WTC11 (cell line): Measurements from ENCODE around the gene ELFN2. TPM values are rescaled to one million over a fixed set of nuclear protein-coding genes. Genes with fewer than 3 reads are reported as not detected.

Experiments
- ATAC-seq: fragments of 200-7000 bp; cut with Tn5 transposase; 2 replicates; pipeline ENCODE4 v1.10.0; 2021; ENCODE audit warnings: mild to moderate bottlenecking, moderate library complexity
- CTCF ChIA-PET: fragments of 300-600 bp; sonication (Branson Sonifier 250); formaldehyde crosslinking; loops from one replicate; lab custom pipeline; 2021; ENCODE audit warnings: antibody characterized with exemption; lab: Charles Lee
- POLR2A ChIA-PET: fragments of 350-600 bp; sonication (Branson Sonifier 250); formaldehyde crosslinking; loops from one replicate; lab custom pipeline; 2021; ENCODE audit warnings: antibody characterized with exemption; lab: Charles Lee
- DNase-seq: peaks from one replicate; pipeline ENCODE4 v3.0.0; 2021; ENCODE audit warnings: low spot score
- H3K27ac Mint-ChIP-seq: 2 replicates; pipeline ENCODE4 v1.8.0; 2021; ENCODE audit warnings: mixed read lengths
- H3K27me3 Mint-ChIP-seq: 2 replicates; pipeline ENCODE4 v1.8.0; 2021; ENCODE audit warnings: low read depth, mild to moderate bottlenecking, moderate library complexity, mixed read lengths
- H3K36me3 Mint-ChIP-seq: 2 replicates; pipeline ENCODE4 v1.8.0; 2021; ENCODE audit warnings: mixed read lengths
- H3K4me1 Mint-ChIP-seq: 2 replicates; pipeline ENCODE4 v1.8.0; 2022; ENCODE audit warnings: mixed read lengths
- H3K4me3 Mint-ChIP-seq: 2 replicates; pipeline ENCODE4 v1.8.0; 2021; ENCODE audit warnings: mild to moderate bottlenecking, moderate library complexity, mixed read lengths
- H3K9me3 Mint-ChIP-seq: 2 replicates; pipeline ENCODE4 v1.8.0; 2021; ENCODE audit warnings: mixed read lengths
- CBFB ChIP-seq: sonication (generic); formaldehyde crosslinking; IDR thresholded peaks from 2 replicates; pipeline ENCODE4 v1.8.1; 2022; ENCODE audit warnings: mild to moderate bottlenecking, low read depth, missing genetic modification reagents
- CTCF ChIP-seq: fragments of 200-600 bp; IDR thresholded peaks from 2 replicates; pipeline ENCODE4 v1.8.0; 2022; ENCODE audit warnings: antibody characterized with exemption
- E2F1 ChIP-seq: sonication (generic); formaldehyde crosslinking; IDR thresholded peaks from 2 replicates; pipeline ENCODE4 v1.8.0; 2022; ENCODE audit warnings: mild to moderate bottlenecking, missing genetic modification reagents
- IRF1 ChIP-seq: sonication (generic); formaldehyde crosslinking; IDR thresholded peaks from 2 replicates; pipeline ENCODE4 v1.8.0; 2023; ENCODE audit warnings: missing genetic modification reagents
- KAT7 ChIP-seq: sonication (generic); formaldehyde crosslinking; IDR thresholded peaks from 2 replicates; pipeline ENCODE4 v1.8.1; 2023; ENCODE audit warnings: missing genetic modification reagents, mild to moderate bottlenecking, borderline replicate concordance
- MAX ChIP-seq: sonication (generic); formaldehyde crosslinking; IDR thresholded peaks from 2 replicates; pipeline ENCODE4 v1.8.0; 2022; ENCODE audit warnings: mild to moderate bottlenecking, missing genetic modification reagents
- MYBL2 ChIP-seq: sonication (generic); formaldehyde crosslinking; IDR thresholded peaks from 2 replicates; pipeline ENCODE4 v1.8.1; 2023; ENCODE audit warnings: mild to moderate bottlenecking, moderate library complexity, missing genetic modification reagents
- SMAD3 ChIP-seq: sonication (generic); formaldehyde crosslinking; IDR thresholded peaks from 2 replicates; pipeline ENCODE4 v1.8.0; 2022; ENCODE audit warnings: missing genetic modification reagents, mild to moderate bottlenecking, borderline replicate concordance
- SOX15 ChIP-seq: fragments of 250-450 bp; sonication (Bioruptor Pico); IDR thresholded peaks from 2 replicates; pipeline ENCODE4 v1.9.0; 2021; ENCODE audit warnings: mild to moderate bottlenecking
- TP53 ChIP-seq: sonication (generic); formaldehyde crosslinking; IDR thresholded peaks from 2 replicates; pipeline ENCODE4 v1.8.1; 2023; ENCODE audit warnings: mild to moderate bottlenecking, missing genetic modification reagents
- ZBTB43 ChIP-seq: sonication (generic); formaldehyde crosslinking; IDR thresholded peaks from 2 replicates; pipeline ENCODE4 v1.8.1; 2023; ENCODE audit warnings: mild to moderate bottlenecking, missing genetic modification reagents
- ZNF138 ChIP-seq: sonication (generic); formaldehyde crosslinking; conservative IDR thresholded peaks from 2 replicates; pipeline ENCODE4 v1.8.1; 2022; ENCODE audit warnings: mild to moderate bottlenecking, moderate library complexity, missing genetic modification reagents
- ZNF263 ChIP-seq: sonication (generic); formaldehyde crosslinking; IDR thresholded peaks from 2 replicates; pipeline ENCODE4 v1.8.1; 2022; ENCODE audit warnings: low read depth, mild to moderate bottlenecking, moderate library complexity, missing genetic modification reagents
- ZNF396 ChIP-seq: fragments of 250-450 bp; sonication (Bioruptor Pico); IDR thresholded peaks from 2 replicates; pipeline ENCODE4 v1.8.0; 2021; ENCODE audit warnings: mild to moderate bottlenecking, moderate library complexity, borderline replicate concordance
- ZNF671 ChIP-seq: fragments of 250-450 bp; sonication (Bioruptor Pico); IDR thresholded peaks from 2 replicates; pipeline ENCODE4 v1.8.0; 2021; ENCODE audit warnings: mild to moderate bottlenecking
- total RNA-seq: library from RNA; stranded (reverse); gene quantifications from 3 replicates; pipeline ENCODE4 v1.2.3, GENCODE V29; 2021
- TF ChIP-seq, protein P1 (sequence below): sonication (generic); formaldehyde crosslinking; IDR thresholded peaks from 2 replicates; pipeline ENCODE4 v1.8.1; 2022; ENCODE audit warnings: low read depth, missing genetic modification reagents, borderline replicate concordance
- TF ChIP-seq, protein P2 (sequence below): sonication (generic); formaldehyde crosslinking; IDR thresholded peaks from 2 replicates; pipeline ENCODE4 v1.8.0; 2022; ENCODE audit warnings: mild to moderate bottlenecking, missing genetic modification reagents

ELFN2 gene
- total RNA-seq, 1 experiment from 2014 or later, result 0.87 TPM

DNA sequence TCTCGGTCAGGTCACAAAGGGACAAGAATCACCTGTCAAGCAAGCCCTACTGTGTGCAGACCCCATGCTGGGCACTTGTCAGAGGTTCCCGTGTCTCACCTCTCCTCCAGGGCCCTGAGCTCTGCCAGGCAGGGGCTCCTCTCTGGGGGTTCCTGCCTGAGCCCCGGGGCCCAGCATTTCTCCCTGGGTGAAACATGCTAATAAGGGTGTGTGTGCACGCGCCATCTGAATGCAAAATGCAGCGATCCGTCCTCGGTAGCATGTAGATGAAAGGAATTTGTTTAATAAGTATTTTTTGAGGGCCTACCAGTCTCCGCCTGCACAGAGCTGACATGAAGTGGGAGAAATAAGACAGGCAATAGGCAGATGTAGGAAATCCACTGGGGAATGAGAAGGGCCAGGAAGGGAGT, 5.8 kb downstream of the ELFN2 start:
- no peaks in the 10 kb centered on the region for H3K36me3 Mint-ChIP-seq
- POLR2A ChIA-PET, result no interaction called here
- CTCF ChIA-PET, result interaction anchor here (1.6 kb wide), 1 partner anchor 105 kb away, joined by 13 read pairs; no protein-coding TSS in a partner anchor
- H3K4me3 Mint-ChIP-seq, result peak overlapping the region; percentile 87; the same call in 1 of the 2 replicates
- no peak overlapping the region for H3K27ac Mint-ChIP-seq
- DNase-seq, result no peak
- TF ChIP-seq CBFB (CRISPR knock-in tag) (no peak), ZNF138 (no peak), CTCF (no peak), ZNF671 (no peak), SMAD3 (CRISPR knock-in tag) (no peak), ZNF263 (CRISPR knock-in tag) (no peak), SOX15 (CRISPR knock-in tag) (no peak), ZNF396 (CRISPR knock-in tag) (no peak), IRF1 (CRISPR knock-in tag) (no peak), E2F1 (CRISPR knock-in tag) (no peak), KAT7 (no peak), MYBL2 (CRISPR knock-in tag) (no peak)
- TF ChIP-seq, protein P1, sequence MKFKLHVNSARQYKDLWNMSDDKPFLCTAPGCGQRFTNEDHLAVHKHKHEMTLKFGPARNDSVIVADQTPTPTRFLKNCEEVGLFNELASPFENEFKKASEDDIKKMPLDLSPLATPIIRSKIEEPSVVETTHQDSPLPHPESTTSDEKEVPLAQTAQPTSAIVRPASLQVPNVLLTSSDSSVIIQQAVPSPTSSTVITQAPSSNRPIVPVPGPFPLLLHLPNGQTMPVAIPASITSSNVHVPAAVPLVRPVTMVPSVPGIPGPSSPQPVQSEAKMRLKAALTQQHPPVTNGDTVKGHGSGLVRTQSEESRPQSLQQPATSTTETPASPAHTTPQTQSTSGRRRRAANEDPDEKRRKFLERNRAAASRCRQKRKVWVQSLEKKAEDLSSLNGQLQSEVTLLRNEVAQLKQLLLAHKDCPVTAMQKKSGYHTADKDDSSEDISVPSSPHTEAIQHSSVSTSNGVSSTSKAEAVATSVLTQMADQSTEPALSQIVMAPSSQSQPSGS, result no peak
- H3K9me3 Mint-ChIP-seq, result no peaks in the 10 kb centered on the region
- peaks cover 61% of the 10 kb centered on the region for H3K27me3 Mint-ChIP-seq
- H3K4me1 Mint-ChIP-seq, result peaks cover 42% of the 10 kb centered on the region
- ATAC-seq, result no peak

- Mint-ChIP-seq H3K9me3 (no peaks in the 10 kb centered on the region), H3K27ac (no peak overlapping the region; the same call in 1 of the 2 replicates), H3K4me3 (peak overlapping the region; percentile 87), H3K36me3 (no peaks in the 10 kb centered on the region), H3K27me3 (peaks cover 56% of the 10 kb centered on the region), H3K4me1 (peaks cover 36% of the 10 kb centered on the region)
- POLR2A ChIA-PET, result interaction anchor here (0.6 kb wide), 1 partner anchor 154 kb away, joined by 6 read pairs; no protein-coding TSS in a partner anchor
- DNase-seq (no peak), ATAC-seq (peak; percentile 5)
- CTCF ChIA-PET, result interaction anchor here (1.0 to 1.6 kb wide), 7 partner anchors 8 to 171 kb away, joined by 3 to 13 read pairs (median 6); no protein-coding TSS in a partner anchor
- 0 out of 2 replicates have a peak, but pooled peaks have one; percentile 14 for TF ChIP-seq TP53 (CRISPR knock-in tag)
- peak; percentile 32; the same call in 1 of the 2 replicates for TF ChIP-seq MAX
- TF ChIP-seq, protein P1, result no peak
- 0 out of 2 replicates have a peak, but pooled peaks have one; percentile 40 for TF ChIP-seq ZBTB43 (CRISPR knock-in tag)
- TF ChIP-seq, protein P2, sequence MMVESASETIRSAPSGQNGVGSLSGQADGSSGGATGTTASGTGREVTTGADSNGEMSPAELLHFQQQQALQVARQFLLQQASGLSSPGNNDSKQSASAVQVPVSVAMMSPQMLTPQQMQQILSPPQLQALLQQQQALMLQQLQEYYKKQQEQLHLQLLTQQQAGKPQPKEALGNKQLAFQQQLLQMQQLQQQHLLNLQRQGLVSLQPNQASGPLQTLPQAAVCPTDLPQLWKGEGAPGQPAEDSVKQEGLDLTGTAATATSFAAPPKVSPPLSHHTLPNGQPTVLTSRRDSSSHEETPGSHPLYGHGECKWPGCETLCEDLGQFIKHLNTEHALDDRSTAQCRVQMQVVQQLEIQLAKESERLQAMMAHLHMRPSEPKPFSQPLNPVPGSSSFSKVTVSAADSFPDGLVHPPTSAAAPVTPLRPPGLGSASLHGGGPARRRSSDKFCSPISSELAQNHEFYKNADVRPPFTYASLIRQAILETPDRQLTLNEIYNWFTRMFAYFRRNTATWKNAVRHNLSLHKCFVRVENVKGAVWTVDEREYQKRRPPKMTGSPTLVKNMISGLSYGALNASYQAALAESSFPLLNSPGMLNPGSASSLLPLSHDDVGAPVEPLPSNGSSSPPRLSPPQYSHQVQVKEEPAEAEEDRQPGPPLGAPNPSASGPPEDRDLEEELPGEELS (CRISPR knock-in tag), result 0 out of 2 replicates have a peak, but pooled peaks have one; percentile 1
These were observed 6.4 kb downstream of the ELFN2 start for GRCh38 chr22:37420686-37421467.
